Calu3 (cell line): ENCODE results near the gene IQCB1. TPM values are rescaled to one million over a fixed set of nuclear protein-coding genes. Genes with fewer than 3 reads are reported as not detected.

ENCODE experiments used
- BruUV-seq: library from RNA; stranded (reverse); fragments of 400-500 nt; replicated peaks from 2 replicates; lab custom pipeline; 2021; lab: Mats Ljungman, UMichigan
- CTCF ChIA-PET: fragments of 300-600 bp; sonication (Branson Sonifier 250); formaldehyde crosslinking; loops from one replicate; lab custom pipeline; 2022; ENCODE audit warnings: antibody characterized with exemption; lab: Charles Lee
- DNase-seq: peaks from one replicate; pipeline ENCODE4 v3.0.0; 2022
- H3K27ac Mint-ChIP-seq: one replicate; pipeline ENCODE4 v1.8.0; 2022; ENCODE audit warnings: mixed read lengths; ENCODE audit not compliant: unreplicated experiment
- H3K27me3 Mint-ChIP-seq: one replicate; pipeline ENCODE4 v1.8.0; 2022; ENCODE audit warnings: mixed read lengths; ENCODE audit not compliant: unreplicated experiment
- H3K36me3 Mint-ChIP-seq: one replicate; pipeline ENCODE4 v1.8.0; 2022; ENCODE audit warnings: mild to moderate bottlenecking, moderate library complexity, mixed read lengths; ENCODE audit not compliant: insufficient read depth, unreplicated experiment
- H3K4me1 Mint-ChIP-seq: one replicate; pipeline ENCODE4 v1.8.0; 2022; ENCODE audit warnings: mild to moderate bottlenecking, low read depth, mixed read lengths; ENCODE audit not compliant: unreplicated experiment
- H3K4me3 Mint-ChIP-seq: one replicate; pipeline ENCODE4 v1.8.0; 2022; ENCODE audit warnings: mild to moderate bottlenecking, low read depth, moderate library complexity, mixed read lengths; ENCODE audit not compliant: unreplicated experiment
- H3K9me3 Mint-ChIP-seq: one replicate; pipeline ENCODE4 v1.8.0; 2022; ENCODE audit warnings: low read depth, mixed read lengths; ENCODE audit not compliant: unreplicated experiment
- CTCF ChIP-seq: fragments of 200-600 bp; IDR thresholded peaks from one replicate; pipeline ENCODE4 v1.8.0; 2022; ENCODE audit warnings: antibody characterized with exemption; ENCODE audit not compliant: unreplicated experiment
- intact Hi-C: fragments of 100-400 bp; cut with micrococcal nuclease; formaldehyde crosslinking; loops from one replicate; pipeline ENCODE4 v1.10.0; 2022; ENCODE audit not compliant: unreplicated experiment
- total RNA-seq: library from RNA; stranded (reverse); gene quantifications from 2 replicates; pipeline ENCODE4 v1.2.3, GENCODE V29; 2022

IQCB1 gene
- total RNA-seq, 1 experiment from 2014 or later, result 25.0 TPM

GRCh38 chr3:121758727-121759450 is 76.0 kb downstream of the IQCB1 start:
- no peaks in the 10 kb centered on the region for H3K4me1 Mint-ChIP-seq
- TF ChIP-seq CTCF, result no peak
- H3K36me3 Mint-ChIP-seq, result no peaks in the 10 kb centered on the region
- BruUV-seq, result no TSS peak
- DNase-seq, result no peak
- no peak overlapping the region for H3K4me3 Mint-ChIP-seq
- intact Hi-C loops, result no loop called here
- H3K9me3 Mint-ChIP-seq, result no peaks in the 10 kb centered on the region
- peaks cover 11% of the 10 kb centered on the region for H3K27me3 Mint-ChIP-seq
- no peak overlapping the region for H3K27ac Mint-ChIP-seq
- CTCF ChIA-PET, result no interaction called here

- peaks cover 11% of the 10 kb centered on the region for H3K27me3 Mint-ChIP-seq
- no peaks in the 10 kb centered on the region for H3K36me3 Mint-ChIP-seq
- no peaks in the 10 kb centered on the region for H3K4me1 Mint-ChIP-seq
- intact Hi-C loops, result no loop called here
- no peak for TF ChIP-seq CTCF
- CTCF ChIA-PET, result no interaction called here
- no peak overlapping the region for H3K27ac Mint-ChIP-seq
- no peak for DNase-seq
- H3K4me3 Mint-ChIP-seq, result no peak overlapping the region
- BruUV-seq, result no TSS peak
- H3K9me3 Mint-ChIP-seq, result no peaks in the 10 kb centered on the region
Measured at GRCh38 chr3:121757812-121758545, 76.9 kb downstream of the IQCB1 start.

- Mint-ChIP-seq H3K9me3 (no peaks in the 10 kb centered on the region), H3K36me3 (no peaks in the 10 kb centered on the region), H3K27me3 (peaks cover 11% of the 10 kb centered on the region), H3K4me1 (peaks cover 4% of the 10 kb centered on the region), H3K4me3 (no peak overlapping the region), H3K27ac (no peak overlapping the region)
- BruUV-seq, result no TSS peak
- intact Hi-C loops, result no loop called here
- CTCF ChIA-PET, result interaction anchor here (0.6 kb wide), 1 partner anchor 13 kb away, joined by 3 read pairs; no protein-coding TSS in a partner anchor
- no peak for DNase-seq
- TF ChIP-seq CTCF, result no peak
Measured at GRCh38 chr3:121757087-121757811, 77.6 kb downstream of the IQCB1 start.

- H3K4me3 Mint-ChIP-seq, result no peak overlapping the region
- no peak for TF ChIP-seq CTCF
- no TSS peak for BruUV-seq
- DNase-seq, result no peak
- no peak overlapping the region for H3K27ac Mint-ChIP-seq
- intact Hi-C loops, result no loop called here
- no peaks in the 10 kb centered on the region for H3K27me3 Mint-ChIP-seq
- CTCF ChIA-PET, result no interaction called here
- peaks cover 13% of the 10 kb centered on the region for H3K4me1 Mint-ChIP-seq
- H3K36me3 Mint-ChIP-seq, result no peaks in the 10 kb centered on the region
- no peaks in the 10 kb centered on the region for H3K9me3 Mint-ChIP-seq
Measured at GRCh38 chr3:121752772-121753171, 82.1 kb downstream of the IQCB1 start.
